ENCODE measurements around the gene GRIN3B. TPM values are rescaled to one million over a fixed set of nuclear protein-coding genes. Genes with fewer than 3 reads are reported as not detected.

Gene GRIN3B
- total and polyA plus RNA-seq, 2 of the 8 experiments (the other 6 are each of a cell fraction or from before 2014, with no cell fraction given), result 0.45 to 1.0 TPM

- Histone ChIP-seq H2BK15ac (ENCODE audit: low read length) (no peak overlapping the region), H3K4ac (replicated peaks; ENCODE audit: insufficient read length, low read depth, low read length) (no peak overlapping the region), H3K9me3 (ENCODE audit: insufficient read depth in 2 of 2, low read depth in 1 of 2, low read length in 1 of 2) (no peaks in the 10 kb centered on the region), H3K4me1 (replicated peaks in 1 of 4; ENCODE audit: control insufficient read depth in 3 of 4, insufficient read depth in 4 of 4, low read length in 3 of 4) (peaks cover 0 to 37% (median 25%) of the 10 kb centered on the region in 4 experiments; a peak in 5 of 7 replicates), H3K36me3 (ENCODE audit: control insufficient read depth in 2 of 4, insufficient read depth in 4 of 4, low read length in 3 of 4) (peaks cover 5 to 32% (median 9%) of the 10 kb centered on the region in 4 experiments; a peak in 6 of 8 replicates), H2AFZ (ENCODE audit: low read length) (no peak overlapping the region), H2BK120ac (replicated peaks; ENCODE audit: low read depth, low read length) (no peak overlapping the region), H2BK5ac (ENCODE audit: low read depth, low read length) (peak overlapping the region; percentile 55), H3K23me2 (ENCODE audit: low read depth, low read length) (peaks cover 9% of the 10 kb centered on the region), H3K79me1 (ENCODE audit: low read depth, low read length) (peaks cover 24% of the 10 kb centered on the region), H3K4me3 (ENCODE audit: extremely low read depth in 1 of 4, insufficient read depth in 2 of 4, low read depth in 3 of 4, low read length in 4 of 4) (peak overlapping the region in 2 of 4 experiments; percentile 1 to 24; a peak in 2 of 8 replicates), H3K79me2 (ENCODE audit: control insufficient read depth in 1 of 2, insufficient read depth in 2 of 2, low read length in 2 of 2) (peaks cover 36 to 79% of the 10 kb centered on the region in 2 experiments), H3K4me2 (ENCODE audit: insufficient read depth in 1 of 2, low read depth in 2 of 2, low read length in 2 of 2) (peak overlapping the region; percentile 3 to 56), H3K9ac (replicated peaks in 1 of 4; ENCODE audit: extremely low read depth in 1 of 4, low read depth in 3 of 4, low read length in 3 of 4) (peak overlapping the region in 1 of 4 experiments; percentile 17; a peak in 1 of 7 replicates), H3K56ac (replicated peaks; ENCODE audit: insufficient read length, low read depth, low read length) (no peak overlapping the region), H3K27ac (ENCODE audit: low read depth, low read length) (peak overlapping the region; percentile 32; the same call in 1 of the 2 replicates), H3K23ac (ENCODE audit: insufficient read length) (no peak overlapping the region), H3K14ac (ENCODE audit: insufficient read length) (no peak overlapping the region), H4K20me1 (replicated peaks in 1 of 2; ENCODE audit: control insufficient read depth in 1 of 2, insufficient read depth in 2 of 2, low read length in 2 of 2) (peaks cover 38 to 53% of the 10 kb centered on the region in 2 experiments), H3K18ac (ENCODE audit: extremely low read depth, low read length) (peak overlapping the region; percentile 48), H4K91ac (replicated peaks; ENCODE audit: insufficient read length, low read length) (no peak overlapping the region), H4K5ac (ENCODE audit: insufficient read length, low read depth, low read length) (no peak overlapping the region), H4K8ac (ENCODE audit: extremely low read depth, insufficient read depth, low read length) (no peak overlapping the region; the same call in 1 of the 2 replicates), H2BK20ac (ENCODE audit: low read length) (no peak overlapping the region), H2AK5ac (ENCODE audit: low read depth, low read length) (no peak overlapping the region; the same call in 1 of the 2 replicates), H2BK12ac (ENCODE audit: low read depth, low read length) (no peak overlapping the region), H3K27me3 (replicated peaks in 1 of 4; ENCODE audit: control insufficient read depth in 3 of 4, extremely low read depth in 1 of 4, insufficient read depth in 3 of 4, low read length in 3 of 4) (no peaks in the 10 kb centered on the region)
- WGBS, 2 experiments (ENCODE audit: extremely low coverage in 1 of 2, insufficient coverage in 1 of 2, insufficient read length in 1 of 2, insufficient replicate concordance in 2 of 2, low coverage in 1 of 2, low lambda C conversion rate in 2 of 2, missing lambda C conversion rate in 1 of 2), result 73% methylated on average over 24 of the region's 31 CpGs; no CpG with 5 or more reads in 1 of the 2 experiments
- ChIA-PET POLR2A (ENCODE audit: partially characterized antibody) (interaction anchor here (0.7 to 6.4 kb wide), 6 partner anchors 13 to 227 kb away, joined by 3 to 125 read pairs (median 3); partner anchors contain the start of genes ABCA7, CNN2 and WDR18), CTCF (ENCODE audit: partially characterized antibody) (interaction anchor here (0.7 to 1.2 kb wide), 7 partner anchors 9 to 97 kb away, joined by 3 to 4 read pairs (median 3); no protein-coding TSS in a partner anchor)
- peak in 1 of 2 experiments; percentile 78 for DNase-seq (ENCODE audit: low read depth in 1 of 2, low spot score in 2 of 2)
- no peak for FAIRE-seq
- no peak for TF ChIP-seq CTCF (IDR thresholded peaks at IDR 0.05; ENCODE audit: control extremely low read depth in 1 of 3, insufficient read depth in 1 of 3, low read depth in 1 of 3, low read length in 3 of 3)
- TF ChIP-seq MAFK (IDR thresholded peaks at IDR 0.05; ENCODE audit: low read depth, low read length), result peak; percentile 16; the same call in 1 of the 2 replicates
Observed at GRCh38 chr19:1015782-1016646, 15.8 kb downstream of the GRIN3B start.

Data from H1 (cell line).